ENCODE measurements around the gene NFYC.
"Not testable (repeated sequence)": the region's sequence is repeated elsewhere in the genome, so short reads cannot be mapped to it uniquely, and the experiment has no call there.

Gene NFYC

GRCh38 chr1:40708750-40709099 lies 17.2 kb downstream of the NFYC start:
- DNase-seq, result no peak

GRCh38 chr1:40709100-40709801 lies 17.7 kb downstream of the NFYC start:
- DNase-seq, result peak; percentile 8 to 51 (median 30)

GRCh38 chr1:40709802-40710278 lies 18.3 kb downstream of the NFYC start:
- DNase-seq, result no peak

- no peak for DNase-seq
Observed at GRCh38 chr1:40710581-40711315, 19.2 kb downstream of the NFYC start.

GRCh38 chr1:40711465-40712404 lies 20.2 kb downstream of the NFYC start:
- no peak for DNase-seq

- no peak for DNase-seq
Observed at GRCh38 chr1:40712405-40712944, 21.0 kb downstream of the NFYC start.

- DNase-seq, result no peak
Observed at GRCh38 chr1:40712997-40713396, 21.5 kb downstream of the NFYC start.

GRCh38 chr1:40715491-40716059 lies 24.1 kb downstream of the NFYC start:
- no peak for DNase-seq

GRCh38 chr1:40717065-40717464 lies 25.6 kb downstream of the NFYC start:
- DNase-seq, result no peak

- no peak for DNase-seq
Observed at GRCh38 chr1:40717955-40718354, 26.5 kb downstream of the NFYC start.

- DNase-seq, result no peak
Observed at GRCh38 chr1:40720493-40720892, 29.0 kb downstream of the NFYC start.

- DNase-seq, result no peak
Observed at GRCh38 chr1:40722622-40723021, 31.1 kb downstream of the NFYC start.

GRCh38 chr1:40723196-40723955 lies 31.9 kb downstream of the NFYC start:
- no peak for DNase-seq

GRCh38 chr1:40727662-40728061 lies 36.2 kb downstream of the NFYC start:
- DNase-seq, result not testable (repeated sequence)

- not testable (repeated sequence) for DNase-seq
Observed at GRCh38 chr1:40729316-40729862, 37.9 kb downstream of the NFYC start.

- no peak for DNase-seq
Observed at GRCh38 chr1:40732756-40733301, 41.3 kb downstream of the NFYC start.

- no peak for DNase-seq
Observed at GRCh38 chr1:40734882-40735628, 43.6 kb downstream of the NFYC start.

- DNase-seq, result no peak
Observed at GRCh38 chr1:40736085-40736531, 44.6 kb downstream of the NFYC start.

- no peak for DNase-seq
Observed at GRCh38 chr1:40738831-40739230, 47.3 kb downstream of the NFYC start.

- DNase-seq, result no peak
Observed at GRCh38 chr1:40739455-40740008, 48.0 kb downstream of the NFYC start.

All from activated CD4-positive, CD25-positive, alpha-beta regulatory T cell (primary cell).